Ramos (cell line): ENCODE measurements around the gene UAP1.

ENCODE experiments used
- in situ Hi-C: fragments of 300-500 bp; cut with MboI; formaldehyde crosslinking; loops from one replicate; pipeline ENCODE4 v1.14.3; 2022; ENCODE audit warnings: low sequenced_read_pairs; ENCODE audit not compliant: unreplicated experiment

UAP1 gene

GRCh38 chr1:162644986-162645314 lies 83.4 kb downstream of the UAP1 start:
- in situ Hi-C loops: no loop called here

GRCh38 chr1:162645666-162646065 lies 84.1 kb downstream of the UAP1 start:
- in situ Hi-C loops: no loop called here

GRCh38 chr1:162649583-162649982 lies 88.1 kb downstream of the UAP1 start:
- in situ Hi-C loops: no loop called here
